Mammary epithelial cell (primary cell): ENCODE data around the gene RRP12.

Experiments
- CTCF ChIP-seq, 2 donors: IDR thresholded peaks in 1 of 2; conservative IDR thresholded peaks in 1 of 2; 2 replicates each; pipeline ENCODE4 v1.5.1; 2011 to 2012; ENCODE audit warnings: inconsistent platforms in 2 of 2, low read length in 2 of 2, mild to moderate bottlenecking in 2 of 2, control low read depth in 1 of 2, low read depth in 1 of 2; ENCODE audit not compliant: insufficient read depth in 1 of 2; ENCODE audit errors: extremely low read depth in 1 of 2
- EZH2 ChIP-seq: IDR thresholded peaks from 2 replicates; pipeline ENCODE4 v1.6.1; 2012; ENCODE audit warnings: low read length, inconsistent platforms, borderline replicate concordance

DNA sequence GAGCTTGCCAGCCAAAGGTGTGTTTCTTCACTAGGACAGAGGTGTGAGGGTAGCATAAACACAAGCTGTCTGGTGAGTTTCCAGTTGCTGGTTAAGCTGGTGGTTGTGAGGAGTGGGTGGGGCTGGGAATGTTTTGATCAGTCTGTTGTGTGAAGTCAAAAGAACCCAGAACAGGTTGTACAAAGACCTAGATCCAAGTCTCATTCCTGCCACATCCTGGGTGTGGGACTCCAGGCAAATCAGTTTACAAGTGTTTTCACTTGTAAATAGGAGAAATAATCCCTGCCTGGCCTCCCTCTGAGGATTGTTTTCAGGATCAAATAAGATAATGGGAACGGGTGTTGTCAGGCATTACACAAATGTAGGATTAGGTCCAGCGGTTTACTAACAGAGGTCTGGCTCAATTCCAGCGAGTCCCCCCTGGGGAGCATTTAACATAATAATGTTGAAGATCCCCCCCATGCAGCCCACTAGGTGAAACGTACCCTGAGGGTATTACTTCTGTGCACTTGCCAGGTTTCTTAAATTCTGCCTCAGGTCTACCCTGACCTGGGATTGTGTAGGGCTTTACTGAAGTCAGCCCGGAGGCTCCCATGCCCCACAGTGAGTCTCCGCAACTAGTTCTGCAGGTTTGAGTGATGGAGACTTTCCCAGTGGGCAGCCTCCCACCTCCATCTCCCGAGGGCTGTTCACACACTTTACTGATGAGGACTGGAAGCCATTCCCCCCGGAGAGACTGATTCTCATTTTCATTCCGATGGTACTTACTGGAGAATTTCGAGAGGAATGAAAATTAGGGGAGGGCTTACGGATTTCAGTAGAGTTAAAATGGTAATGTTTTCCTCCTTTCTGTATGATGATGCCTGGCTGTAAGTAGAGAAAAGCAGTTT is 64.0 kb downstream of the RRP12 start:
- no peak for TF ChIP-seq CTCF (conservative IDR thresholded peaks at IDR 0.05 in 1 of 2, IDR thresholded peaks at IDR 0.05 in 1 of 2; ENCODE audit: extremely low read depth in 1 of 2, insufficient read depth in 1 of 2, low read depth in 1 of 2, low read length in 2 of 2)
- no peak for TF ChIP-seq EZH2
